Effector CD8-positive, alpha-beta T cell (primary cell): Measurements from ENCODE around the gene AADACL3.

ENCODE experiments used
- DNase-seq: peaks from one replicate; lab custom pipeline; 2025; lab: John Stamatoyannopoulos, UW

AADACL3 gene

GRCh38 chr1:12769031-12769430 lies 53.1 kb downstream of the AADACL3 start:
- DNase-seq: no peak

GRCh38 chr1:12769976-12770505 lies 54.1 kb downstream of the AADACL3 start:
- DNase-seq: no peak

GRCh38 chr1:12770620-12771019 lies 54.7 kb downstream of the AADACL3 start:
- no peak for DNase-seq

DNA sequence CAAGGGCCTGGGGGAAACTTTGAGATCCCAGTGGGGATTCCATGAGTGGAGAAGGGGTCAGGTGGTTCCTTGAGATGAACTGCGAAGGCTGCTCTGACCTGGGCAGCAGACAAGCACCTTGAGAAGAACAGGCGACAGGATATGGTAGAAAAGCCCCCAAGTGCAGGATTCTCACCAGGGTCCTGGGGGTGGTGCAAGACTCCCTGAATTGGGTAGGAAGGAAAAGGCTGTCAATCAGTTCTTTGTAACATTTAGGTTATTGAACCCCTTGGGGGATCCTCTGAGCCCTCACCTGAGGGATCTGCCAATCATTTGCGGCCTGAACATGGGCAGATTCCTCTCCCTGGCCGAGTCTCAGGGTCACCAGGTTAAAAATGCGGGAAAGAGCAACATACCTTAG lies 55.3 kb downstream of the AADACL3 start:
- no peak for DNase-seq

- no peak for DNase-seq
Measured at GRCh38 chr1:12772520-12772919, 56.6 kb downstream of the AADACL3 start.

GRCh38 chr1:12773438-12773837 lies 57.5 kb downstream of the AADACL3 start, which contains the start of gene PRAMEF12:
PRAMEF12 (plus strand) TSS chr1:12773738; CDS start chr1:12774868, 1,130 bp downstream.
- no peak for DNase-seq

GRCh38 chr1:12774801-12775345 lies 59.0 kb downstream of the AADACL3 start:
- DNase-seq: no peak

- DNase-seq: no peak
Measured at GRCh38 chr1:12775443-12775842, 59.5 kb downstream of the AADACL3 start.

- DNase-seq: no peak
Measured at GRCh38 chr1:12776801-12777557, 61.1 kb downstream of the AADACL3 start.
